ENCODE data around the gene ART5. TPM values are rescaled to one million over a fixed set of nuclear protein-coding genes. Genes with fewer than 3 reads are reported as not detected.

The ART5 gene
- polyA plus RNA-seq, 3 donors = not detected

- Histone ChIP-seq H3K9ac (ENCODE audit: insufficient read depth, low read length, poor library complexity, severe bottlenecking) (no peak overlapping the region), H3K27ac (ENCODE audit: low read depth in 1 of 2, low read length in 2 of 2) (no peak overlapping the region), H3K4me3 (replicated peaks in 1 of 3; ENCODE audit: low read depth in 2 of 3, low read length in 3 of 3) (no peak overlapping the region), H3K4me1 (ENCODE audit: control insufficient read depth in 1 of 2, insufficient read depth in 2 of 2, low read length in 2 of 2) (peaks cover 0 to 7% of the 10 kb centered on the region in 2 donors), H2AFZ (ENCODE audit: insufficient read depth, low read depth, low read length, poor library complexity, severe bottlenecking) (no peak overlapping the region), H3K27me3 (ENCODE audit: control insufficient read depth in 2 of 2, insufficient read depth in 2 of 2, low read length in 2 of 2) (no peaks in the 10 kb centered on the region), H3K4me2 (replicated peaks; ENCODE audit: extremely low read depth, low read length, poor library complexity, severe bottlenecking) (no peak overlapping the region), H3K9me3 (replicated peaks in 1 of 2; ENCODE audit: control insufficient read depth in 1 of 2, insufficient read depth in 1 of 2, low read length in 2 of 2) (no peaks in the 10 kb centered on the region), H3K79me2 (ENCODE audit: insufficient read depth, low read length) (no peaks in the 10 kb centered on the region), H3K36me3 (replicated peaks in 1 of 2; ENCODE audit: control insufficient read depth in 1 of 2, insufficient read depth in 2 of 2, low read length in 2 of 2) (peaks cover 59 to 100% of the 10 kb centered on the region in 2 donors), H4K20me1 (ENCODE audit: insufficient read depth, low read length) (no peaks in the 10 kb centered on the region)
- Mint-ChIP-seq H3K27me3 (ENCODE audit: low read depth in 3 of 3) (peaks cover 0 to 4% (median 0%) of the 10 kb centered on the region in 3 donors), H3K27ac (peak overlapping the region in 4 of 7 donors; percentile 1 to 26 (median 8)), H3K36me3 (peaks cover 85 to 91% of the 10 kb centered on the region in 2 donors), H3K4me3 (no peak overlapping the region), H3K4me1 (peaks cover 6% of the 10 kb centered on the region), H3K9me3 (peaks cover 0 to 3% (median 0%) of the 10 kb centered on the region in 7 donors)
- intact Hi-C loops (cut with micrococcal nuclease) = no loop called here
- DNase-seq = no peak
- no peak for TF ChIP-seq CTCF (IDR thresholded peaks at IDR 0.05)
- 93% methylated on average over 3 of the region's 5 CpGs for WGBS (ENCODE audit: insufficient coverage)
Measured at GRCh38 chr11:3669742-3670183, 28.0 kb upstream of the ART5 start.

GRCh38 chr11:3669128-3669527, 27.3 kb upstream of the ART5 start:
- Mint-ChIP-seq H3K4me1 (peaks cover 6% of the 10 kb centered on the region), H3K36me3 (peaks cover 85 to 91% of the 10 kb centered on the region in 2 donors), H3K4me3 (no peak overlapping the region), H3K27me3 (ENCODE audit: low read depth in 3 of 3) (peaks cover 0 to 4% (median 0%) of the 10 kb centered on the region in 3 donors), H3K27ac (peak overlapping the region in 1 of 7 donors; percentile 9), H3K9me3 (peaks cover 0 to 3% (median 0%) of the 10 kb centered on the region in 7 donors)
- no peak overlapping the region for H3K9ac ChIP-seq (ENCODE audit: insufficient read depth, low read length, poor library complexity, severe bottlenecking)
- H2AFZ ChIP-seq (ENCODE audit: insufficient read depth, low read depth, low read length, poor library complexity, severe bottlenecking) = no peak overlapping the region
- H3K27ac ChIP-seq (ENCODE audit: low read depth in 1 of 2, low read length in 2 of 2) = no peak overlapping the region
- peaks cover 0 to 7% of the 10 kb centered on the region in 2 donors for H3K4me1 ChIP-seq (ENCODE audit: control insufficient read depth in 1 of 2, insufficient read depth in 2 of 2, low read length in 2 of 2)
- no peak overlapping the region for H3K4me2 ChIP-seq (replicated peaks; ENCODE audit: extremely low read depth, low read length, poor library complexity, severe bottlenecking)
- H3K79me2 ChIP-seq (ENCODE audit: insufficient read depth, low read length) = no peaks in the 10 kb centered on the region
- no peaks in the 10 kb centered on the region for H3K27me3 ChIP-seq (ENCODE audit: control insufficient read depth in 2 of 2, insufficient read depth in 2 of 2, low read length in 2 of 2)
- intact Hi-C loops (cut with micrococcal nuclease) = no loop called here
- no peaks in the 10 kb centered on the region for H3K9me3 ChIP-seq (replicated peaks in 1 of 2; ENCODE audit: control insufficient read depth in 1 of 2, insufficient read depth in 1 of 2, low read length in 2 of 2)
- H3K4me3 ChIP-seq (replicated peaks in 1 of 3; ENCODE audit: low read depth in 2 of 3, low read length in 3 of 3) = no peak overlapping the region
- H4K20me1 ChIP-seq (ENCODE audit: insufficient read depth, low read length) = no peaks in the 10 kb centered on the region
- WGBS (ENCODE audit: insufficient coverage) = 100% methylated on average over 5 of the region's 7 CpGs
- no peak for TF ChIP-seq CTCF (IDR thresholded peaks at IDR 0.05)
- no peak for DNase-seq
- peaks cover 57 to 100% of the 10 kb centered on the region in 2 donors for H3K36me3 ChIP-seq (replicated peaks in 1 of 2; ENCODE audit: control insufficient read depth in 1 of 2, insufficient read depth in 2 of 2, low read length in 2 of 2)
